T-helper 9 cell (primary cell): ENCODE results near the gene OCSTAMP.

Experiments used
- DNase-seq: peaks from one replicate; pipeline ENCODE4 v3.0.0-alpha.2; 2020

The OCSTAMP gene

DNA sequence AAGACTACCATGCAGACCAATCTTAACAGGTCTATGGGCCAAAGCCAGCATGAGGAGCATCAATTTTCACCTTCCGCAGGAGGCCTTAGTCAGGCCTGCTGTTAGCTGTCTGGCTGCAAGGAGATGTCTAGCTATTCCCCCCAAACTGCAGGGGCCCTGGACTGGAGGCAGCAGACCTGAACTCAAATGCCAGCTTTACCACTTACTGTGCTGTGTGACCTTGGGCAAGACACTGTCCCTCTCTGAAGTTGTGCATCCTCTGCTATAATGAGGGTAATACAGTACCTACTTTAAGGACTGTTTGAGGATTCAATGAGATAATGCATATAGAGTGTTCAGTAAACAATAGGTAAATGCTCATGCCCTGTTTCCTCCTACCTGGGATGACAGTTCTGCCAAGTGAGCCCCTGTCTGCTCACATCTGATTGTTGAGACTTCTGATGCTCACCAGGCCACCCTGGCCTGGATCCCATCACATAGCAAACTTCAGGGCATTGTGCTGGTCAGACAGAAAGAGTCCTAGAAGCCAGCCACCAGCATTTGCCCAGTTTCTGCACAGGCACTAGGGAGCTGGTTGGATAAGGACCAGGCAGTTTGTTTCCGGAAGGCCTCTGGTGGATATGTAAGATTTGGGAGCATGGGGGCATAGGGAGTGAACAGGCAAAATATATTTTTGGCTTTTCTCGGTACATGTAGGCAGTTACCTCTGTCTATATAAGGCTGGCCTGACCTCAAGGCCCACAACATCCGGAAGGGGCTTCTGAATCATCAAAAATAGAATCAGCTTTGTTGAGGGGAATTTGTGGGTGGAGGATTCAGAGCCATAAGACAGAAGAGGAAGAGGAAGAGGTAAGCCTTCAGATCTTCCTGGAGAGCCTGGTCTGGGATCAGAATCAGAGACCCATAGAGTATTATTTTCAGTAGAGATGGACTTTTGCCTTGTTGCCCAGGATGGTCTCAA lies 2.3 kb upstream of the OCSTAMP start:
- no peak for DNase-seq

DNA sequence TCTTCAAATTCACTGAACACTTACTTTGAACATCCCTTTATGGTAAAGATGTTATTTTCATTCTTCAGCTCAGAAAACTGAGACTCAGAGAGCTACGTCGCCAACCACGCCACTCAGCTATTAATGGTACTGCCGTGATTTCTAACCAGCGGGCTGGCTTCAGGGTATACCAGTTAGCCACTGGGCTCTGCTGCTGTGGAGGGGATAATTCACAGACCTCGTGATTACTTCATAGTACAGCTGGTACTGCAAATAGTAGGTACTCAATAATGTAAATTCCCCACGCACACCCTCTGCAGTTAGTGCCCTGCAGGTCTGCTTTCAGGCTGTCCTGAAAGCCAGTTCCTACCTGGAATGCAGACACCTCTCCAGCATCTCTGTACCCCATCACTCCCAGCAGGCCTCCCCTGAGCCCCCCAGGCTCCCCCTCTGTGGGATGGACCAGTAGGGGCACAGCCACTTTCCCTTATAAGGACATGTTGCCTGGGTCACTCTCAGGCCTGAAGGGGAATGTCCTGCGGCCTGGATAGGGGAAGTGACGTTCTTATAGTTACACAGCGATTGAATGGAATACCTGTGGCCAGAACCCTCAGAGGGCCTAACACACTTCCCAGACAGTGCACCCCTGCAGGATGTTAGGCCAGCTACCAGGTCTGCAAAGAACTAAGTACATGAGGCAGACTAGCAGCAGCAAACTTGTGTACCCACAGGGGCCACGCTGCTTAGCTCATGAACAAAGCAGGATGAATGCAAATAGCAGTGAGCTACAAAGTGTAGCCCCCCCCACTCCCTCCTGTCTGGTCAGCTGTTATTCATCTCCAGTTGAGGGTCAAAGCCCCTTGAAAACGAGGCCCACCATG lies 1.3 kb upstream of the OCSTAMP start:
- no peak for DNase-seq

DNA sequence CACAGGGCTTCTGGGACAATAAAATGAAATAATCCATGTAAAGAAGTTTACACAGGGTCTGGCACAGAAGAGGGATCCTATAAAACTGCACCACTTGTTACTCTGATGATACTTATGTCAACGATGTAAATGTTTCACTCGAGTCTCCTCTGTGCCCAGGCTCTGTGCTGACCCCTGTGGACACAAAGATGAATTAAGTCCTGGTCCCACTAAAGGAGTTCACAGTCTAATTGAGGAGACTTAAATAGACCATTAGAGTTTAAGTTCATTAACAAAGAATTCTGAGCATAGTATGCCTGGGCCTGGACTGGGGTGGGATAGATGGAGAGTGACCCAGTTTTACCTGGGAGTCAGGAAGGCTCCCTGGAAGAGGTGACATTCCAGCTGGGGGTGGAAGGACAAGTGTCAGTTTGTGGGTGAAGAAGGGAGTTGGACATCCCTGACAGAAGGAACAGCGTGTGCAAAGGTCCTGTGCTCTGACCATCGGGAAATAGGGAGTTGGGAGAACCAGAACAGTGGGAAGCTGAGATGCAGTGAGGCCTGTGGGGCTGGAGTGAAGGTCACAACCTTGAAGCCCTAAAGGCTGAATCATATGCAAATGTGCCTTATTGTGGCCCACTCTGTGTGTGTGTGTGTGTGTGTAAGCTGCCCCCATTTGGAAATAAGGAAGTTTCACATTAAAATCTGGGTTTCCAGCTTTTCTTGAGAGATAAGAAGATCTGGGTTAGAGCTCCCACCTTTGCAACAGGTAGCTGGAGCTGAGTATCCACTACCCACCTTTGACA lies 1.1 kb downstream of the OCSTAMP start:
- DNase-seq = no peak

DNA sequence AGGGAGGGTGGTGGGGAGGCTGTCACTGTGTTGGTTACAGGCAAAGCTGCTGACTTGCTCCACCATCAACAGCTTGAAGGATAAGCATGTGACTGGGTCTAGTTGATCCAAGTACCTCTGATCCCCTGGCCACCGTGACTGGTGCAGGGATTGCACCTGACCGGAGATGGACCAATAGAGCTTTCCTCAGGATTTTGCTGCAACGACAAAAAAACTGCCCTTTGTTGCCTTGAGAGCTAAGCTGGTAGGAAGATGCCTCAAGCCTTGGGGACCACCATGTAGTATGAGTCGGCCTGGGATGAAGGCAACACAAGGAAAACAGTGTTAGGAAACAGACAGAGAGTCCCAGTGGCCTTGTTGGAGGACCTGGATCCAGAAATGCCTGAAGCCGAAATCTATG lies 1.8 kb downstream of the OCSTAMP start:
- DNase-seq = no peak

DNA sequence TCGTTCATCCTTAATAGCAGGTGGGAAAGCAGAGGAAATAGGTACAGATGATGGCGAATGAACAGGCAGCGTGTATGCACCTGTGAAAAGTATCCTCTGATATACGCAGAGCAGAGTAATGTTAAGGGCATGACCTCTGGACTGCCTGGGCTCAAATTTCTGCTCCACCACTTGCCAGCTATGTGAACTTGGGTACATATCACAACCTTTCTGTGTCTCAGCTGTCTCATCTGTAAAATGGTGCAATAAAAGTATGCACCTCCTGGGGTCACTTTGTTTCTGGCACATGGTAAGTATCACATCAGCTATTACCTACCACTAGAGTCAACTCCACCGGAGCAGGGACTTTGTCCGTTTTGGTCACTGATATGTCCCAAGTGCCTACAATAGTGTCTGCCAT lies 2.5 kb downstream of the OCSTAMP start:
- no peak for DNase-seq

GRCh38 chr20:46546936-46547335 lies 3.5 kb downstream of the OCSTAMP start:
- DNase-seq = no peak

DNA sequence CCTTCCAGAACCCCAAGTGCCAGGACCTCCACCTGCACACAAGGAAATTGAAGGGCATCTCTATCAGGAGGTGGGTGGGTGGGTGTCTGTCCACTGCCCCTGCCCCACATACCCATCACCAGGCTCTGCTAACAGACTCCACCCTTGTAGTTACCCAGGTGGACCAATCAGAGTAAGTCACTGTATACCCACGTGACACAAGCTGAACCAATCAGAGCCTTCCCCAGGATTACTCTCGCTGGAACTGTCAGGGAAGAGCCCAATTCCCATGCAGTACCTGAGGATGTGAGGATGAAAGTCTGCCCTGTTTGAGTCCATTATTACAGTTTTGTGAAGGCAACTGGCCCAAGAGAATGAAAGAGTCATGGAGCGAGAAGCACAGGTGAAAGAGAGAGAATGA lies 4.2 kb downstream of the OCSTAMP start:
- DNase-seq = no peak

DNA sequence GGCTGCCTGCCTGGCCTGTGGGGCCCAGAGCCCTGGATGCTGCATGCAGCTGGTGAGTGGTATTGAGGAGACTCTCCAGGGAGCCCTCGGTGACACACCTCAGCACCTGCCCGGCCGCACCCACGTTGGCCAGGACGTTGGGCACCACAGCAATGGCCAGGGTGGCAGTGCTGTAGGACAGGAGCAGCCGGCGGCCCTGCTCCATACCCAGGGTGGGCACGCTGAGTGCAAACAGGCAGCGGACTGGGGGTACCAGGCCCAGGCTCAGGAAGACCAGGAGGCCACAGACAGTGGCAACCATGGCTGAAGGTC lies 4.7 kb downstream of the OCSTAMP start:
- no peak for DNase-seq

GRCh38 chr20:46545077-46545826 lies 5.2 kb downstream of the OCSTAMP start:
- no peak for DNase-seq

- no peak for DNase-seq
These were observed 5.9 kb downstream of the OCSTAMP start for GRCh38 chr20:46544576-46544975.

GRCh38 chr20:46543959-46544358 lies 6.5 kb downstream of the OCSTAMP start:
- DNase-seq = no peak

DNA sequence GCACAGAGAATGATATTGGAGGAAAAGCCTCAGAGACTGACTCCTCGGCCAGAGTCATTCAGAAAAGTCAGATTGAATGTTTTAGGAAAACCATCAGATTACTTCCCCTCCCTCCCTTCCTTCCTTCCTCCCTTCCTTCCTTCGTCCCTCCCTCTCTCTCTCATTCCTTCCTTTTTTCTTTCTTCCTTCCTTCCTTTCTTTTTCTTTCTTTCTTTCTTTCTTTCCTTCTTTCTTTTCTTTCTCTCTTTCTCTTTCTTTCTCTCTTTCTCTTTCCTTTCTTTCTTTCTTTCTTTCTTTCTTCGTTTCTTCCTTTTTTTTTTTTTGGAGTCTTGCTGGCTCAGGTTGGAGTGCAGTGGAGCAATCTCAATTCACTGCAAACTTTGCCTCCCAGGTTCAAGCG lies 7.4 kb downstream of the OCSTAMP start:
- no peak for DNase-seq

- no peak for DNase-seq
These were observed 9.1 kb downstream of the OCSTAMP start for GRCh38 chr20:46541229-46541935.

- DNase-seq = no peak
These were observed 11.3 kb downstream of the OCSTAMP start for GRCh38 chr20:46539113-46539512.

DNA sequence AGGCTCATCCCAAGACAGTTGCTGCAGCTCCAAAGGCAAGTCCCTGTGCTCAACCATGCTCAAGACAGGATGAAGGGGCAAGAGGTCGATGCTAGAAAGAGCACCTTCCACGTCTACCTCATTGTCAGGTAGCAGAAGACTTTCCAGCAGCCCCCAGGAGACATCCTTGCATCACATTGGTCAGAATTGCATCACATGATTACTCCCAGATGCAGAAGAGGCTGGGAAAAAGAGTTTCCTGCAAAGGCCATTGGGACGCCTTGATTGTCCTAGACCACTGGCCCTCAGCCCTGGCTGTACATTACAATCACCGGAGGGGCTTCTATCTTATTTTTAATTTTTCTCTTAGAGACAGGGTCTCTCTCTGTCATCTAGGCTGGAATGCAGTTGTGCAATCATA lies 19.8 kb downstream of the OCSTAMP start:
- no peak for DNase-seq

GRCh38 chr20:46523696-46524328 lies 26.6 kb downstream of the OCSTAMP start:
- no peak for DNase-seq

DNA sequence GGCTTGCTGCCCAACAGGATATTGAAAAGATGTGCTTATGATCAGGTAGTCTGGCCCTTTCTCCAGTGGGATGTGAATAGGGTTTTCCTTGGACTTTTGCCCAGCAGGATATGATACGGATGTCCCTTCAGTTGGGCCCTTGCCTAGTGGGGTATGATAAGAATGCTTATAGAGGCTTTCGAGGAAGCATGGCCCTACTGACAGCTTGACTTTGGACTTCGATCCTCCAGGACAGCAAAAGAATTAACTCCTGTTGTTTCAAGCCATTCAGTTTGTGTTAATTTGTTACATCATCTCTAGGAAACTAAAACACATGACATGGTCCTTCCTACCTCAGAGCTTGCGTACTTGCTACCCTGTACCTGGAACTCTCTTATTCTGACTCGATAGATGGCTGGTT lies 27.3 kb downstream of the OCSTAMP start:
- no peak for DNase-seq

- DNase-seq = no peak
These were observed 29.4 kb downstream of the OCSTAMP start for GRCh38 chr20:46520976-46521579.

- no peak for DNase-seq
These were observed 29.9 kb downstream of the OCSTAMP start for GRCh38 chr20:46520540-46520939.

- DNase-seq = no peak
These were observed 30.9 kb downstream of the OCSTAMP start for GRCh38 chr20:46519471-46520068.
